ENCODE results near the gene DCLK3.

DNA sequence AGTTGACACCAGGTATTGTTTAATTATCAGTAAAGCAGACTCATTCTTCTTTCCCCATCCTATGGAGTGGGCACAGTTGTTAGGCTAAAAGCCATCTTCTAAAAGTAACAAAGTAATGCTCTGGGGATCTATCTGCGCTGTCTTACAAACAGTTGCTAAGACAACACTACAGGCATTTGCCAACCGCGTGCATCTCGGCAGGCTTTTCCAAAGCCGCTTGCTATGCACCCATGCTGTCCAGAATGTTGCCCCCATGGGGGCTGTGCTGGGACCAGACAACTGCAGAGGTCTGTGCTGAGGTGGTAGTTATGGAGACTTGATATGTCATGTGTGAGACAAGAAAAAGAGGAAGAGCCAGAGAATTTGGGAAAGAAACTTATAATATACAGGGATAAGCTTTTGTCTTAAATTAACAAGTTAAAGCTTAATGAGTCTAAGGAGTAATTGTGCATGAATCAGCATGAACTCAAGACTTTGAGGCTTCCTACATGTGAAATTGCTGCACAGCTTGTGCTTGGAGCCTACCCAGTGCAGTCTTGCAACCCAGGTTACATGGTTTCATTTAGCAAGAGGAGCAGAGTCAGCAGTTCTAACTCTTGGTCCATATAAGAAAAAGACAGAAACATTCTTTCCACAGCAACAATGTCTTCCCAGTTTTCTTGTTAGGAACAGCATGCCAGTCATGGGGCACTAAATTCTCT lies 38.9 kb upstream of the DCLK3 start:
- TF ChIP-seq, protein P1, sequence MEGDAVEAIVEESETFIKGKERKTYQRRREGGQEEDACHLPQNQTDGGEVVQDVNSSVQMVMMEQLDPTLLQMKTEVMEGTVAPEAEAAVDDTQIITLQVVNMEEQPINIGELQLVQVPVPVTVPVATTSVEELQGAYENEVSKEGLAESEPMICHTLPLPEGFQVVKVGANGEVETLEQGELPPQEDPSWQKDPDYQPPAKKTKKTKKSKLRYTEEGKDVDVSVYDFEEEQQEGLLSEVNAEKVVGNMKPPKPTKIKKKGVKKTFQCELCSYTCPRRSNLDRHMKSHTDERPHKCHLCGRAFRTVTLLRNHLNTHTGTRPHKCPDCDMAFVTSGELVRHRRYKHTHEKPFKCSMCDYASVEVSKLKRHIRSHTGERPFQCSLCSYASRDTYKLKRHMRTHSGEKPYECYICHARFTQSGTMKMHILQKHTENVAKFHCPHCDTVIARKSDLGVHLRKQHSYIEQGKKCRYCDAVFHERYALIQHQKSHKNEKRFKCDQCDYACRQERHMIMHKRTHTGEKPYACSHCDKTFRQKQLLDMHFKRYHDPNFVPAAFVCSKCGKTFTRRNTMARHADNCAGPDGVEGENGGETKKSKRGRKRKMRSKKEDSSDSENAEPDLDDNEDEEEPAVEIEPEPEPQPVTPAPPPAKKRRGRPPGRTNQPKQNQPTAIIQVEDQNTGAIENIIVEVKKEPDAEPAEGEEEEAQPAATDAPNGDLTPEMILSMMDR (IDR thresholded peaks at IDR 0.05): no peak
- TF ChIP-seq EZH2 (IDR thresholded peaks at IDR 0.05) (no peak), EZH2phosphoT487 (IDR thresholded peaks at IDR 0.05) (no peak)
